GM21737 (cell line): ENCODE data around the gene IL21R.
"Not testable (repeated sequence)": the region's sequence is repeated elsewhere in the genome, so short reads cannot be mapped to it uniquely, and the experiment has no call there.

Experiments
- ATAC-seq: cut with Tn5 transposase; IDR thresholded peaks from one replicate; pipeline ENCODE4 v1.9.1; 2021; ENCODE audit warnings: mild to moderate bottlenecking, moderate library complexity; ENCODE audit not compliant: unreplicated experiment

Gene IL21R

DNA sequence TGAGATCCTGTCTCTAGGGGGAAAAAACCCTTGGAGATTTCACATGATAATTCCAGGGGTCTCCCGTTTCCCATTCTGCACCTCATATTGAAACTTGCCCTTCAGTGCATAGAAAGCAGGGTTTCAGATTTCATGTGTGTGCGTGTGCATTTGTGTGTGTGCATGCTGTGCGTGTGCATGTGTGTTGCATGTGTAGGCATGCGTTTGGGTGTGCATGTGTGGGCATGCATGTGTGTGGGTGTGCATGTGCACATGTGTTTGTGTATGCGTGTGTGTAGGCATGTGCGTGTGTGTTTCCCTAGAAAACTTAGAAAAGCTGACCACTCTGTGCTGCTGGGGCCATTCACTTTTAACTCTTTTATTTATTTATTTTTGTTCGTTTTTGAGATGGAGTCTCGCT, 40.0 kb downstream of the IL21R start:
- no peak for ATAC-seq

DNA sequence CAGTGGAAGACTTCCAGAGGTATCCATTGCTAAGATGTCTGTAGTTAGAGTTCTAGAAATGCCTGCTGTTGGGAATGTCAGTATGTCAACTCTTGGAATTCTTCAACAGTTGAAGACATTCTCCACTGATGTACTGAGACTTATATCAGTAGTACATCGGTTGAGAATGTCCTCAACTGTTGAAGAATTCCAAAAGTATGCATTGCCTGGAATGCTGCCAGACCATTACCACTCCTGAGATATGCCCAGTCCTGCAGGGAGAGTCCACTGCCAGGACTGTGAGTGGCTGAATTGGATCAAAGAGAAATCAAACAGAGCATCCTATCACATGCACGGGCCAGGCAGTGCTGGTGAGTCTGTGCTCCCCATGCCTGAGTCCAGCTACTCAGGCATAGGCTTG, 42.0 kb downstream of the IL21R start:
- ATAC-seq, result no peak

DNA sequence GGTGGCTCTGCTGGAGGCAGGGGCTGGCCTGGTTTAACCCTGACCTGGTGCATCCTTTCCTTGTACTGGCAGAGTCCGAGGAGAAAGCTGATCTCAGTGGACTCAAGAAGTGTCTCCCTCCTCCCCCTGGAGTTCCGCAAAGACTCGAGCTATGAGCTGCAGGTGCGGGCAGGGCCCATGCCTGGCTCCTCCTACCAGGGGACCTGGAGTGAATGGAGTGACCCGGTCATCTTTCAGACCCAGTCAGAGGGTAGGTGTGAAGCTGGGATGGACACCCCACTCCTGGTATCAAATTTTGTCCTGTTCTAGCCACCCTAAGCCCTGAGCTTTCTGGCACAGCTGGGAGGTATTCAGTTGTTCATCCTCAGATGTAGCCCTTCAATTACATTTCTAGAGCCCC, 42.5 kb downstream of the IL21R start:
- no peak for ATAC-seq

DNA sequence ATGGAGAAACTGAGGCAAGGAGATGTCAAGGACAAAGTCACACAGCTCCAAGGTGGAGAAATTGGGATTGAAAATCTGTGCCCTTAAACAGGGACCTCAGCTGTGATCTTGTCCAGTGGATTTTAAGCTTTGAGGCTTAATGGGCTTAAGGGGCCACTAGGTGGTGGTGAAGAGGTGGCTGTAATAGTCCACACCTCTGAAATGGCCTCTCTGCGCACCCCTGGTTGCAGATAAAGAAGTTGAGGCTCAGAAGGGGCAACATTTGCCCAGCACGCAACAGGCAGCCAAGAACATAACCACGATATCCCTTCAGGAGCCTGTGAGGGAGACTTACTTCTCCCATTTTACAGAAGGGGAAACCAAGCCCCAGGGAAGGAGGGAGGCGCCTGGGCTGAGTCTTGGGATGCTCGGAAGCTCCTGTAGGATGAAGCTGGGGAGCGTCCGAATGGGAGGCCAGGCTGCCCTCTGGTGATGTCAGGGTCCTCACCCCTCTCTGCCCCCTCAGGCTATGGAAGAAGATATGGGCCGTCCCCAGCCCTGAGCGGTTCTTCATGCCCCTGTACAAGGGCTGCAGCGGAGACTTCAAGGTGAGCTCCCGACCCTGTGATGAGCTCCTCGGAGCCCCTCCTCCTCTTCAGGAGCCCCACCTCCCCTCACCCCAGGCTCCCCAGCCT, 43.7 kb downstream of the IL21R start:
- ATAC-seq, result no peak

DNA sequence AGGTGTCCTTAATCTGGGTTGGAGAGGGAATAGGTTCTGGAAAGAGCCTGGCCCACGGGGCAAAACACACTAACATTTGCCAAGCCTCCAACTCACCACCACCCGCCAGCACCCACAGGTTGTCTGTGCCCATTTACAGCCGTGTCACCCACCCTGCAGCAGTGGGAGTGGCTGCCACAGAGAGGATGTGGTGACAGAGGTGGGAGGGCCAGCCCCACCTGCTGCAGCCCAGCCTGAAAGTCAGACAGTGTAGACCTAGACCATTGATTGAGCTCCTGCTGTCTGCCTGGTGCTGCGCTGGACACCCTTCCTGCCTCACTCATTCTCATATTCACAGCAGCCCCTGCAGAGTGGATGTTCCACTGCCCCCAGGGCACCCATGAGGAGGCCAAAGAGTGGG, 44.7 kb downstream of the IL21R start:
- ATAC-seq, result no peak

DNA sequence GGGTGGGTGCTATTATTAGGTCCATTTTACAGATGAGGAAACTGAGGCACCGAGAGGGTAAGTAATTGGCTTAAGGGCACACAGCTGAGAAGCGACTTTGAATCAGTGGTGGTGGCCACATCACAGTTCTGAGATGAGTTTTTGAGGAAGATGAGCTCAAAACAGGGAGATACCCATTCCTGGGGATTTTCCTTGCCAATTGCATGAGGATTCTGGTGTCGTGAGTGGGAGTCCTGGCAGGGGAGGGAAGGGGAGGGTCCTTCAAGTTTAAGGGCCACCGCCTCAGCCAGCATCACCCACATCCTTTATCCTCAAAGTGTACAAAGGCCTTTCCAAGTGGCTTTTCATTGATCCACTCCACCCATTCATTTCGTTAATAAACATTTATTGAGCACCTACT, 45.3 kb downstream of the IL21R start:
- ATAC-seq, result no peak

DNA sequence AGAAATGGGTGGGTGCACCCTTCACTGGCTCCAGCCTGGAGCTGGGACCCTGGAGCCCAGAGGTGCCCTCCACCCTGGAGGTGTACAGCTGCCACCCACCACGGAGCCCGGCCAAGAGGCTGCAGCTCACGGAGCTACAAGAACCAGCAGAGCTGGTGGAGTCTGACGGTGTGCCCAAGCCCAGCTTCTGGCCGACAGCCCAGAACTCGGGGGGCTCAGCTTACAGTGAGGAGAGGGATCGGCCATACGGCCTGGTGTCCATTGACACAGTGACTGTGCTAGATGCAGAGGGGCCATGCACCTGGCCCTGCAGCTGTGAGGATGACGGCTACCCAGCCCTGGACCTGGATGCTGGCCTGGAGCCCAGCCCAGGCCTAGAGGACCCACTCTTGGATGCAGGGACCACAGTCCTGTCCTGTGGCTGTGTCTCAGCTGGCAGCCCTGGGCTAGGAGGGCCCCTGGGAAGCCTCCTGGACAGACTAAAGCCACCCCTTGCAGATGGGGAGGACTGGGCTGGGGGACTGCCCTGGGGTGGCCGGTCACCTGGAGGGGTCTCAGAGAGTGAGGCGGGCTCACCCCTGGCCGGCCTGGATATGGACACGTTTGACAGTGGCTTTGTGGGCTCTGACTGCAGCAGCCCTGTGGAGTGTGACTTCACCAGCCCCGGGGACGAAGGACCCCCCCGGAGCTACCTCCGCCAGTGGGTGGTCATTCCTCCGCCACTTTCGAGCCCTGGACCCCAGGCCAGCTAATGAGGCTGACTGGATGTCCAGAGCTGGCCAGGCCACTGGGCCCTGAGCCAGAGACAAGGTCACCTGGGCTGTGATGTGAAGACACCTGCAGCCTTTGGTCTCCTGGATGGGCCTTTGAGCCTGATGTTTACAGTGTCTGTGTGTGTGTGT, 46.8 kb downstream of the IL21R start:
- no peak for ATAC-seq

DNA sequence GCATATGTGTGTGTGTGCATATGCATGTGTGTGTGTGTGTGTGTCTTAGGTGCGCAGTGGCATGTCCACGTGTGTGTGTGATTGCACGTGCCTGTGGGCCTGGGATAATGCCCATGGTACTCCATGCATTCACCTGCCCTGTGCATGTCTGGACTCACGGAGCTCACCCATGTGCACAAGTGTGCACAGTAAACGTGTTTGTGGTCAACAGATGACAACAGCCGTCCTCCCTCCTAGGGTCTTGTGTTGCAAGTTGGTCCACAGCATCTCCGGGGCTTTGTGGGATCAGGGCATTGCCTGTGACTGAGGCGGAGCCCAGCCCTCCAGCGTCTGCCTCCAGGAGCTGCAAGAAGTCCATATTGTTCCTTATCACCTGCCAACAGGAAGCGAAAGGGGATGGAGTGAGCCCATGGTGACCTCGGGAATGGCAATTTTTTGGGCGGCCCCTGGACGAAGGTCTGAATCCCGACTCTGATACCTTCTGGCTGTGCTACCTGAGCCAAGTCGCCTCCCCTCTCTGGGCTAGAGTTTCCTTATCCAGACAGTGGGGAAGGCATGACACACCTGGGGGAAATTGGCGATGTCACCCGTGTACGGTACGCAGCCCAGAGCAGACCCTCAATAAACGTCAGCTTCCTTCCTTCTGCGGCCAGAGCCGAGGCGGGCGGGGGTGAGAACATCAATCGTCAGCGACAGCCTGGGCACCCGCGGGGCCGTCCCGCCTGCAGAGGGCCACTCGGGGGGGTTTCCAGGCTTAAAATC, 47.6 kb downstream of the IL21R start:
- ATAC-seq, result peak; percentile 51

DNA sequence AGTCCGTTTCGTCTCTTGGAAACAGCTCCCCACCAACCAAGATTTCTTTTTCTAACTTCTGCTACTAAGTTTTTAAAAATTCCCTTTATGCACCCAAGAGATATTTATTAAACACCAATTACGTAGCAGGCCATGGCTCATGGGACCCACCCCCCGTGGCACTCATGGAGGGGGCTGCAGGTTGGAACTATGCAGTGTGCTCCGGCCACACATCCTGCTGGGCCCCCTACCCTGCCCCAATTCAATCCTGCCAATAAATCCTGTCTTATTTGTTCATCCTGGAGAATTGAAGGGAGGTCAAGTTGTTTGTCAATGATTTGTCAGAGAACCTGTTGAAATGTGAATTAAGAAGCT, 48.2 kb downstream of the IL21R start:
- ATAC-seq, result peak; percentile 16

DNA sequence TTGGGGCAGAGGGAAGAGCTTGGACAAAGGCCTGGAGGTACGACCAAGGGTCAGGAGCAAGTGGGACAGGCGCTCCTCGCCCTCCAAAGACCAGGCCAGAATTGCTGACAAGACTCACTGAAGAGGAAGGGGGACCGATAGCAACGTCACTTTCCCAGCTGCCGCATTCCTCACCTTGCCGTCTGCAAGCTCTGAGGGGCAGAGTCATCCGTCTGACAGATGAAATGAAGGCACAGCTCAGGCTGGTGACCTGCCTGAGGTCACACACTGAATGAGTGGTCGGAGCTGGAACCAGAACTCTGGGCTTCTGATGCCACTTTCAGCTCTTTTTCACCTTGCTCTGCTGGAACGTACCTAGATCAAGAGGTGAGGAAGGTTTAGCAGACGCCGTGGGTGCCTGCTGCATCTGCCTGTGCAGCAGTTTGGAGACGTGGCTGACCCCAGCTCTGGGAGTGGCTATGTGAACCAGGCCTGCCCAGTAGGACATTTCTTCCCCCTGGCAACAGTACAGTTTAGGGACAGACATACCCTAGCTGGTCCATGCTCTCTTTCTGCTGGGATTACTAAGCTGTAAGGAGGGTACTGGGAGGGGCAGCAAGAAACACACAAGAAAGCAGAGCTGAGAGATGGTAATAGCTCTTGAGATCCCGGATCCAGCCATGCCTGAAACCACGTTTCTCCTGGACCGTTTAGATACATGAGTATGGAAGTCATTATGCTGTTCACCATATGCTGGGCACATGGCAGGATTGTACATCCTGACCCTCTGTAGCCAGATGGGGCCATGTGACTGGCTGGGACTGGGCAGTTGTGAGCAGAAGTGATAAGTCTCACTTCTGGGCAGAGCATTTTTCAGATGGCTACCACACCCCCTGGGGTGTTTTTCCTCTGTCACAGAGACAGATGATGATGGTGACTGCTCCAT, 50.9 kb downstream of the IL21R start:
- ATAC-seq, result no peak

DNA sequence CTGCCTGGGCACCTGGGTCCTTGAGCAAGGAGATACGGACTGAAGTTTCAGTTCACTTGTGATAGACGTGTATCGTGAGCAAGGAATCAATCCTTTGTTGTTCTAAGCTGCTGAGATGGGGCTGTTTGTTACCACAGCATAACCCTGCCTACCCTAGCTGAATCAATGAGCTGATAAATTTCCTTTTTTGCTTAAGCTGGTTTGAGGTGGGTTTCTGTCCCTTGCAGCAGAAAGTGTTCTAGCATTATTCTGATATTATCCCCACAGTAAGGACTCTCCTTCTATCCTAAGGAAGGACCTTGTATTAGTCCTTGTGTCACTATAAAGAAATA, 51.5 kb downstream of the IL21R start:
- ATAC-seq, result no peak

DNA sequence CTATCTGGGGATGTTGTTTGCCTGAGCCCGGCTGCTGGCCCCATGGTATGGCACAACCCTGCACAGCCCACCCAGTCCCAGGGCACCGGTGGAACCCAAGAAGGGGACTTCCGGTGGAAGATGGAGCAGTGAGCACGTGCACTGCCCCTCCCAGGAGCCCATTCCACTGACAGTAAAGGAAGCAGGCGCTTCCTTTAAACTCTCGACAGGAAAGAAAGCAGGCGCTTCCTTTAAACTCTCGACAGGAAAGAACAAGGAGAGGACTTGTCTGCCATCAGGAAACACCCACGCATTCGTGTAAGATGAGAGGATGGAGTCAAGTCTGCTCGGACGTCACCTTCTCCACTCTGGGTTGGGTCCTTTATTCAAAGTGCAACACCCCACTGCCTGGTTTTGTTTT, 53.7 kb downstream of the IL21R start:
- no peak for ATAC-seq

DNA sequence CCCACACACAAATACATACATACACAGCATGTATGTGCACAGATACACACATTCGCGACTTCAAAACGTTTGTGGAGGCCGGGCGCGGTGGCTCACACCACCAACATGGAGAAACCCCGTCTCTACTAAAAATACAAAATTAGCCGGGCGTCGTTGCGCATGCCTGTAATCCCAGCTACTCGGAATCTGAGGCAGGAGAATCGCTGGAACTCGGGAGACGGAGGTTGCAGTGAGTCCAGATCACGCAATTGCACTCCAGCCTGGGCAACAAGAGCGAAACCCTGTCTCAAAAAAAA, 55.6 kb downstream of the IL21R start:
- ATAC-seq, result not testable (repeated sequence)

DNA sequence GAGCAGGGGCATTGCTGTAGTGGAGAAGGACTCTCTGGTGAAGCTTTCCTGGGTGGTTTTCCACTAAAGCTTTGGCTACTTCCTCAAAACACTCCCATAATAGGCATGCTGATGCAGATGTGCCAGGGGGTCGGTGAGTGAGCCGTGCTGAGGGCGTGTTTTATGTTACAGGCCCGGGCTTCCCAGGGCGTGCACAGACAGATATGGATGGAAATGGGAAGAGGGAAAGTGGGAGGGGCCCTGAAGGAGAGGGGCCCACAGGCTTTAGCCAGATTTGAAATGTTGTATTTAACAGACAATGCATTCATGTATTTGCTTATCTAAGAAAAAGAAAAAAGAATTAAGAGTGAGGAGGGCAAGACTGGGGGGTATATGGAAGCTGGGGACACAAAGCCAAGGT, 56.3 kb downstream of the IL21R start:
- ATAC-seq, result no peak

DNA sequence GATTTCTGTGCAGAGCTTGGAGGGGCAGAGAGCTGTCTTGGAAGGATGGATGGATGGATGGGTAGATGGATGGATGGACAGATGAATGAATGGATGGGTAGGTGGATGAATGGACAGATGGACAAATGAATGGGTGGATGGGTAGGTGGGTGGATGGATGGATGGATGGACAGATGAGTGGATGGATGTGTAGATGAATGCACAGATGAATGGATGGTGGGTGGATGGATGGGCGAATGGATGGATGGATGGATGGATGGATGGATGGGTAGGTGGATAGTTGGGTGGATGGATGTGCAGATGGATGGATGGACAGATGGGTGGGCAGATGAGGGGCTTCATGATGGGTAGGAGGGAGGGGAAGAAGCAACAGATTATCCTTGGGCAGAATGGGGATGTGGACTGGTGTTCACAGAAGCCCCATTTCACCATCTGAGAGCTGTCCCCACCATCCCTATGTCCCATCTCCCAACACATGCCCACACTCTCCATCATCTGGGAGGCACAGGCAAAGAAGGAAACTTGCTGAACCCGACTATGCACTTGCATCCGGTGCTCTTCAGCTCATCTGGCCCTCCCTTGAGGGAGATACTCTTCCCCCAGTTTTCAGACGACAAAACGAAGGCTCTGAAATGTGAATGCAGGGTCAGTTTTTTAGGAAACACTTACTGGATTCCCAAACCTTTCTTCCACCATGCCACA, 57.2 kb downstream of the IL21R start:
- no peak for ATAC-seq

DNA sequence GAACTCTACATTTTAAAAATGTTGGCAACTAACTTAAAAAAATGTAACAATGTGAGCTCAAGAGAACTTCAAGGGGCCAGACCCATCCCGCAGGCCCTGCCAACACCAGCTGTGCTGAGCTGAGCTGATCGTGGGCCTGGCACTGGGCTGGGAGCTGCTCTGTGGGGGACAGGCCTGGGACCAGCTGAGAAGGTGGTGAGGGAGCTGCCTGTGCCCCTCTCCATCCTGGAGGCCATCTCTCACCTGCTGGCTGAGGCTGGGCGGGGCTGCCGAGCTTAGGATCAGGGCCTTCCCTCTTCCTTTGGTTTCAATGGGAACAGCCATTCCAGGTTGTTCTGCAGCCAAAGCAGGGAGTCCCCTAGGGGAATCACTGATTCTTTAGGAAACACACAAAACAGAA, 58.2 kb downstream of the IL21R start:
- no peak for ATAC-seq

DNA sequence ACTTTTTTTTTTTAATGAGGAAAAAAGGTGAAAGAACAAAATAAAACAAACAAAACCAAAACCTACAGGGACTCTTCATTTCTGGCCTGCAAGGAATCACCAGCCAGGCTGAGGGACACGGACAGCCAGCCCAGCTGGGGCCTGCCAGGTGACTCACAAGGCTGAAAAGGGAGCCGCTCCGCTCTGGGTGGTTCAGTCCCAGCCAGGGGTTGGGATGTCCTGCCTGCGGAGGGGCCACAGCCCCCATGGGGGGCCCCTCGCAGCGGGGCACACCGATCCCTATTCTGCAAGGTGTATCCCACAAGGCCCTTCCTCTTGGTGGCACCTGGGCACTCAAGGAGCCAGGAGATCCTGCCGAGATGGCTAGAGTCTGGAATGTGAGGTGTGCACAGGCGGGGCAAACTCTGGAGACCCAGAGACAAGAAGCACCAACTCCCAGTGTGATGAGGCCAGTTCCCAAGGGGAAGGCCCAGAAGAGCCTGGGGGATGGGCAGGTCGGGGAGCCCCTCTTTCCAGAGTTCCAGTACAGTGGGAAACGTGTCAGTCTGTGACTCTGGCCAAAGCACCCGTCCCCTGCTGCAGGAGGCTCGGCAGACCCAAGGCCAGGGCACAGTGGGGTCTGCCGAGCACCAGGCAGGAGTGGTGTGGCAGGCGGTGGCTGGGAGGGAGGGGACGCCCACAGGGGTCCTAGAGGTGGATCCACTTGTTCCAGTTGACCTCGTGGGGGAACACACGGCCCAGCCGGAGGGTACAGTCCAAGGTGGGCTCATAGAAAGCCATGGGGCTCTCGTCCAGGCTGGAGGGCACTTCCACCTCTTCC, 58.9 kb downstream of the IL21R start:
- ATAC-seq, result no peak

DNA sequence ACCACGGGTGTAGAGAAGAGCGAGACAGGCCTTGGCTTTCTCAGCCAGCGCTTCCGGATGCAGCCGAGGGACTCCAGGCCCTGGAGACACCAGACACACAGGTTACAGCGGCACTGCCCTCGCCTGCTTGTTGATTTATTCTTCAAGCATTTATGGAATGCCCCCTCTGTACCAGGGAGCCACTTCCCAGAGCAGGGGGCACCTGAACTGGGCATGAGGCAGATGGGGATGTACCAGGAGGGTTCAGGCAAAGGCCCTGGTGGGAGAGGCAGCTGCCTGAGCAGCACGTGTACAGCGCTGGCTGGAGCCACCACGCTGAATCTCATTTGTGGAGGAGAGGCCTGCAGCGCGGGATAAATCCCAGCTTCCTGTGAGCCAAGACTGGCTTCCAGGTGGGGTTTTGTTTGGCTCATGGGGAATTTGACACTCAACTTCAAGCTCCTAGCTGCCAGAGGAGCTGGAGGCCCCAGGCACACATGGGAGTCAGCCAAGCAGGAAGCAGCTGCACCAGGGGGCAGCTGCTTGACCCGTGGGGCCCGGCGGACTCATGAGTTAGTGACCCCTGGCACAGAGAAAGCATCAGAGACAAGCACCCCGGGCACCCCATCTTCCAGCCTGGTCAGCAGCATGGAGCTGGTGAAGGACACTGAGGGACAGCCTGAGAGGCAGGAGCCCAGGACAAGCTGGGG, 59.7 kb downstream of the IL21R start:
- ATAC-seq, result no peak

DNA sequence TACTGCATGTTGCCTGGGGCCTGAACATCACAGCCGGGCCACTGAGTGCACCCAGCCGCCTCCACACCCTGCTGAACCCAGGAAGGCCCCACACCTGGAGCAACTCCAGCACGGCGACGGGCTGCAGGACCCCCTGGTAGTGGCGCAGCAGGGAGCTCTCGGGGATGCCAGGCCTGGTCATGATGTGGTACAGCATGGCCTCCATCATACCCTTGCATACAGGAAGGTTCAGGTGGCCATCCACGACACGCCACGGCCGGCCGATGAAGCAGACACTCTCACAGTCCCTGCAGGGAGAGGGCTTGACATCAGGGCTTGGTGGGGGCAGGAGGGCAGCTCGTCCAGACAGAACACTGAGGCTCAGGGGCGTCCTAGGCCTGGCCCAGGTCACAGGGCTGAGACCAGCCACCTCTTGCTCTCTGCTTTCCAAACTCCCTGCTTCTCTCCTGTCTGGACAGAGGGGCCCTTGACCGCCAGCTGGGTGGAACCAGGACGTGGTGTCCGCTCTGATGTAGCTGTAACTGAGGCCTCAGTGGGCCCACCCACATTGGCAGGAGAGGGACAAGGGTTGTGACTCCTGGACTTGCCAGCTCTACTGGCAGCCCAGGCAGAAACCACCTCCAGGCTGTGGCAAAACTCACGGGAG, 60.3 kb downstream of the IL21R start:
- ATAC-seq, result no peak
